ENCODE measurements around the gene BORCS6.
"Not testable (repeated sequence)": the region's sequence is repeated elsewhere in the genome, so short reads cannot be mapped to it uniquely, and the experiment has no call there.

BORCS6 gene

GRCh38 chr17:8173056-8173870 is 16.7 kb downstream of the BORCS6 start:
- peak; percentile 68 for DNase-seq (ENCODE audit: low read depth)

- DNase-seq (ENCODE audit: low read depth) = not testable (repeated sequence)
These were observed 19.8 kb downstream of the BORCS6 start for GRCh38 chr17:8170186-8170585.

- DNase-seq (ENCODE audit: low read depth) = no peak
These were observed 22.5 kb downstream of the BORCS6 start for GRCh38 chr17:8167526-8167925.

GRCh38 chr17:8166731-8167130 is 23.2 kb downstream of the BORCS6 start:
- no peak for DNase-seq (ENCODE audit: low read depth)

GRCh38 chr17:8164815-8165131 is 25.2 kb downstream of the BORCS6 start:
- DNase-seq (ENCODE audit: low read depth) = no peak

- DNase-seq (ENCODE audit: low read depth) = peak; percentile 62
These were observed 25.8 kb downstream of the BORCS6 start for GRCh38 chr17:8163978-8164814.

GRCh38 chr17:8162997-8163977 is 26.7 kb downstream of the BORCS6 start:
- DNase-seq (ENCODE audit: low read depth) = no peak

GRCh38 chr17:8162233-8162996 is 27.6 kb downstream of the BORCS6 start, which contains the start of gene VAMP2:
TSS of gene VAMP2 (minus strand) at chr17:8162948. CDS start at chr17:8162879, 69 bp downstream.
- peak; percentile 74 for DNase-seq (ENCODE audit: low read depth)

- DNase-seq (ENCODE audit: low read depth) = no peak
These were observed 28.4 kb downstream of the BORCS6 start for GRCh38 chr17:8161289-8162232.

- DNase-seq (ENCODE audit: low read depth) = no peak
These were observed 29.2 kb downstream of the BORCS6 start for GRCh38 chr17:8160741-8161221.

GRCh38 chr17:8160224-8160577 is 29.8 kb downstream of the BORCS6 start:
- no peak for DNase-seq (ENCODE audit: low read depth)

- DNase-seq (ENCODE audit: low read depth) = no peak
These were observed 30.3 kb downstream of the BORCS6 start for GRCh38 chr17:8159459-8160223.

GRCh38 chr17:8159032-8159400 is 31.0 kb downstream of the BORCS6 start:
- no peak for DNase-seq (ENCODE audit: low read depth)

- DNase-seq (ENCODE audit: low read depth) = peak; percentile 65
These were observed 31.5 kb downstream of the BORCS6 start for GRCh38 chr17:8158267-8159031.

GRCh38 chr17:8156246-8156992 is 33.6 kb downstream of the BORCS6 start:
- peak; percentile 100 for DNase-seq (ENCODE audit: low read depth)

- no peak for DNase-seq (ENCODE audit: low read depth)
These were observed 34.1 kb downstream of the BORCS6 start for GRCh38 chr17:8155996-8156245.

- no peak for DNase-seq (ENCODE audit: low read depth)
These were observed 34.6 kb downstream of the BORCS6 start for GRCh38 chr17:8155231-8155995.
